Measurements from ENCODE around the gene CEP68.

The CEP68 gene

GRCh38 chr2:65133626-65134025, 77.4 kb downstream of the CEP68 start:
- DNase-seq, result no peak

- no peak for DNase-seq
These were observed 77.9 kb downstream of the CEP68 start for GRCh38 chr2:65134158-65134557.

- no peak for DNase-seq
These were observed 80.0 kb downstream of the CEP68 start for GRCh38 chr2:65136253-65136652.
